ENCODE measurements around the gene SOX9. TPM values are rescaled to one million over a fixed set of nuclear protein-coding genes. Genes with fewer than 3 reads are reported as not detected.

The SOX9 gene
- polyA plus RNA-seq, 2 of the 4 experiments (the other 2 are of a cell fraction), result 6.7 to 12.3 TPM

DNA sequence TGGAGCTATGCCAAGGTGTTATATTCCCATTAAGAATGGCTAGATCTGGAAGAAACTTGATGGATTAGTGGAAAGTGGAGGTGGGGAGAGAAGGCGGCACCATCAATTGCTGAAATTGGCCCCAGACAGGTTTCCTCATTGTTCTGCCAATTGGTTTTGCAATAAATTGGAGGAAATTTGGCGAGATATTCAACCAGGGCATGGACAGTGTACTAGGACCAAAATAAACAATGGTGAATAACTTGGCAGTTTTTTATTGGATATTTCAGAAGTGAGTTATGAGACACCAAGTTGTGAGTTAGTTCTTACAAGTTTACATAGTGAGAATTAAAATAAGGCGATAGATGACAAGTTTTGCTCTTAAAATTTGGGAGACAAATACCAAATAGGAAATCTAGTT, 41.1 kb upstream of the SOX9 start:
- no peak for ATAC-seq
- no peaks in the 10 kb centered on the region for H3K4me1 ChIP-seq
- no peak overlapping the region for H3K27ac ChIP-seq
- no peak for FAIRE-seq
- H3K4me3 ChIP-seq, result no peak overlapping the region
- no peaks in the 10 kb centered on the region for H3K9me3 ChIP-seq
- POLR2A ChIA-PET, result no interaction called here
- no peak for DNase-seq (ENCODE audit: low read depth in 1 of 2, low spot score in 1 of 2)
- TF ChIP-seq HOXB5 (CRISPR knock-in tag; IDR thresholded peaks at IDR 0.05) (no peak), SREBF2 (IDR thresholded peaks at IDR 0.05) (no peak), RCOR1 (IDR thresholded peaks at IDR 0.05; ENCODE audit: low read depth, low read length) (no peak), FOXS1 (CRISPR knock-in tag; IDR thresholded peaks at IDR 0.05) (no peak), ESRRA (IDR thresholded peaks at IDR 0.05; ENCODE audit: borderline replicate concordance, low read length) (no peak), GATA3 (IDR thresholded peaks at IDR 0.05; ENCODE audit: borderline replicate concordance) (no peak), KDM5A (IDR thresholded peaks at IDR 0.05) (no peak), KDM1A (IDR thresholded peaks at IDR 0.05; ENCODE audit: low read depth) (no peak), ELK1 (IDR thresholded peaks at IDR 0.05; ENCODE audit: low read depth, low read length) (no peak)
- TF ChIP-seq, protein P1, sequence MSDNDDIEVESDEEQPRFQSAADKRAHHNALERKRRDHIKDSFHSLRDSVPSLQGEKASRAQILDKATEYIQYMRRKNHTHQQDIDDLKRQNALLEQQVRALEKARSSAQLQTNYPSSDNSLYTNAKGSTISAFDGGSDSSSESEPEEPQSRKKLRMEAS (IDR thresholded peaks at IDR 0.05), result no peak
- TF ChIP-seq, protein P2, sequence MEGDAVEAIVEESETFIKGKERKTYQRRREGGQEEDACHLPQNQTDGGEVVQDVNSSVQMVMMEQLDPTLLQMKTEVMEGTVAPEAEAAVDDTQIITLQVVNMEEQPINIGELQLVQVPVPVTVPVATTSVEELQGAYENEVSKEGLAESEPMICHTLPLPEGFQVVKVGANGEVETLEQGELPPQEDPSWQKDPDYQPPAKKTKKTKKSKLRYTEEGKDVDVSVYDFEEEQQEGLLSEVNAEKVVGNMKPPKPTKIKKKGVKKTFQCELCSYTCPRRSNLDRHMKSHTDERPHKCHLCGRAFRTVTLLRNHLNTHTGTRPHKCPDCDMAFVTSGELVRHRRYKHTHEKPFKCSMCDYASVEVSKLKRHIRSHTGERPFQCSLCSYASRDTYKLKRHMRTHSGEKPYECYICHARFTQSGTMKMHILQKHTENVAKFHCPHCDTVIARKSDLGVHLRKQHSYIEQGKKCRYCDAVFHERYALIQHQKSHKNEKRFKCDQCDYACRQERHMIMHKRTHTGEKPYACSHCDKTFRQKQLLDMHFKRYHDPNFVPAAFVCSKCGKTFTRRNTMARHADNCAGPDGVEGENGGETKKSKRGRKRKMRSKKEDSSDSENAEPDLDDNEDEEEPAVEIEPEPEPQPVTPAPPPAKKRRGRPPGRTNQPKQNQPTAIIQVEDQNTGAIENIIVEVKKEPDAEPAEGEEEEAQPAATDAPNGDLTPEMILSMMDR (IDR thresholded peaks at IDR 0.05), result no peak
- 49% methylated on average over 3 of the region's 3 CpGs for WGBS (ENCODE audit: missing lambda C conversion rate)
- CTCF ChIA-PET, result no interaction called here
- no peak overlapping the region for H3K4me2 ChIP-seq

- 46% methylated on average over 1 of the region's 1 CpG for WGBS (ENCODE audit: missing lambda C conversion rate)
- ChIA-PET POLR2A (no interaction called here), CTCF (no interaction called here)
- TF ChIP-seq MAZ (IDR thresholded peaks at IDR 0.05; ENCODE audit: borderline replicate concordance, low read depth, low read length), result no peak
- TF ChIP-seq NR3C1 (IDR thresholded peaks at IDR 0.05), result no peak
- no peak for TF ChIP-seq ZFP36 (IDR thresholded peaks at IDR 0.05; ENCODE audit: borderline replicate concordance, partially characterized antibody)
- TF ChIP-seq RCOR1 (IDR thresholded peaks at IDR 0.05; ENCODE audit: low read depth, low read length), result no peak
- TF ChIP-seq ELK1 (IDR thresholded peaks at IDR 0.05; ENCODE audit: low read depth, low read length), result no peak
- TF ChIP-seq CEBPB (IDR thresholded peaks at IDR 0.05), result no peak
- no peaks in the 10 kb centered on the region for H3K4me1 ChIP-seq
- FAIRE-seq (no peak), DNase-seq (ENCODE audit: low read depth in 1 of 2, low spot score in 1 of 2) (no peak), ATAC-seq (no peak)
- no peak overlapping the region for H3K4me3 ChIP-seq
- no peak overlapping the region for H3K27ac ChIP-seq
- peaks cover 12% of the 10 kb centered on the region for H3K9me3 ChIP-seq
- no peak overlapping the region for H3K4me2 ChIP-seq
These were observed 32.9 kb upstream of the SOX9 start for GRCh38 chr17:72087876-72088275.

GRCh38 chr17:72089453-72089987, 31.3 kb upstream of the SOX9 start:
- no peak for ATAC-seq
- POLR2A ChIA-PET, result no interaction called here
- no peak for TF ChIP-seq JUN (IDR thresholded peaks at IDR 0.05)
- TF ChIP-seq, protein P3, sequence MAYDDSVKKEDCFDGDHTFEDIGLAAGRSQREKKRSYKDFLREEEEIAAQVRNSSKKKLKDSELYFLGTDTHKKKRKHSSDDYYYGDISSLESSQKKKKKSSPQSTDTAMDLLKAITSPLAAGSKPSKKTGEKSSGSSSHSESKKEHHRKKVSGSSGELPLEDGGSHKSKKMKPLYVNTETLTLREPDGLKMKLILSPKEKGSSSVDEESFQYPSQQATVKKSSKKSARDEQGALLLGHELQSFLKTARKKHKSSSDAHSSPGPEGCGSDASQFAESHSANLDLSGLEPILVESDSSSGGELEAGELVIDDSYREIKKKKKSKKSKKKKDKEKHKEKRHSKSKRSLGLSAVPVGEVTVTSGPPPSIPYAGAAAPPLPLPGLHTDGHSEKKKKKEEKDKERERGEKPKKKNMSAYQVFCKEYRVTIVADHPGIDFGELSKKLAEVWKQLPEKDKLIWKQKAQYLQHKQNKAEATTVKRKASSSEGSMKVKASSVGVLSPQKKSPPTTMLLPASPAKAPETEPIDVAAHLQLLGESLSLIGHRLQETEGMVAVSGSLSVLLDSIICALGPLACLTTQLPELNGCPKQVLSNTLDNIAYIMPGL (CRISPR knock-in tag; IDR thresholded peaks at IDR 0.05; ENCODE audit: borderline replicate concordance), result no peak
- no peak for TF ChIP-seq POLR2AphosphoS2 (conservative IDR thresholded peaks at IDR 0.05; ENCODE audit: low read length)
- no peak for TF ChIP-seq HOXA7 (CRISPR knock-in tag; IDR thresholded peaks at IDR 0.05)
- no peak for TF ChIP-seq RFX5 (IDR thresholded peaks at IDR 0.05)
- TF ChIP-seq, protein P4, sequence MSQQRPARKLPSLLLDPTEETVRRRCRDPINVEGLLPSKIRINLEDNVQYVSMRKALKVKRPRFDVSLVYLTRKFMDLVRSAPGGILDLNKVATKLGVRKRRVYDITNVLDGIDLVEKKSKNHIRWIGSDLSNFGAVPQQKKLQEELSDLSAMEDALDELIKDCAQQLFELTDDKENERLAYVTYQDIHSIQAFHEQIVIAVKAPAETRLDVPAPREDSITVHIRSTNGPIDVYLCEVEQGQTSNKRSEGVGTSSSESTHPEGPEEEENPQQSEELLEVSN (IDR thresholded peaks at IDR 0.05; ENCODE audit: borderline replicate concordance, low read depth), result no peak
- TF ChIP-seq HDAC2 (IDR thresholded peaks at IDR 0.05), result no peak
- TF ChIP-seq FOSL2 (IDR thresholded peaks at IDR 0.05), result no peak
- TF ChIP-seq FOSL2 (CRISPR knock-in tag; IDR thresholded peaks at IDR 0.05), result no peak
- TF ChIP-seq FOXS1 (CRISPR knock-in tag; IDR thresholded peaks at IDR 0.05), result no peak
- WGBS (ENCODE audit: missing lambda C conversion rate), result 24% methylated on average over 7 of the region's 7 CpGs
- no peak for DNase-seq (ENCODE audit: low read depth in 1 of 2, low spot score in 1 of 2)
- peaks cover 12% of the 10 kb centered on the region for H3K9me3 ChIP-seq
- CTCF ChIA-PET, result interaction anchor here (1.2 kb wide), 1 partner anchor 18 kb away, joined by 3 read pairs; no protein-coding TSS in a partner anchor
- H3K4me1 ChIP-seq, result no peaks in the 10 kb centered on the region
- no peak for FAIRE-seq
- H3K4me2 ChIP-seq, result no peak overlapping the region
- H3K4me3 ChIP-seq, result no peak overlapping the region
- H3K27ac ChIP-seq, result no peak overlapping the region

All from A549 (cell line).